Measurements from ENCODE around the gene NUP85. TPM values are rescaled to one million over a fixed set of nuclear protein-coding genes. Genes with fewer than 3 reads are reported as not detected.

The NUP85 gene
- total RNA-seq, 1 donor from 2014 or later = 83.8 TPM

DNA sequence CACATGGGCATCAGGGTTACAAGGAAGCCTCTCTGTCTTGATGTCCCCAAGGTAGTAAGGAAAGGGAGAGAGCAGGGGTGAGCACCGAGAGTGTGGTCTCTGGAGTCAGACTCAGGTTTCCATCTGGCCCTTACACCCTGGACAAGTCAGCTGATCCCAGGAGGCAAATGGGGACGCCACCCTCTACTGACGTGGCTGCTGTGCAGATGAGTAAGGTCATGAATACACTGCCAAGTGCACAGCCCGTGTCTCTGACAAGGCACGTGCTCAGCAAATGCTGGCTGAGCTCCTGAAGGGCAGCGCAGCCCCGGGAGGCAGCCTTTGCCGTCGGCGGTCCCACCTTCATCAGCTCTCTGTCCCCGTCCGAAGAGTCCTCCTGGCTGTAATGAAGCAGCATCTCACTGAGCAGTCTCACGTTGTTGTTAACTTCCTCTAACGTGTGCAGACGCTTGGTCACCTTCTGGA lies 36.5 kb downstream of the NUP85 start:
- Mint-ChIP-seq H3K27ac (no peak overlapping the region), H3K27me3 (no peaks in the 10 kb centered on the region), H3K36me3 (ENCODE audit: insufficient read depth) (peaks cover 15% of the 10 kb centered on the region), H3K9me3 (ENCODE audit: low read depth) (no peaks in the 10 kb centered on the region), H3K4me3 (ENCODE audit: low read depth) (no peak overlapping the region), H3K4me1 (ENCODE audit: low read depth) (no peaks in the 10 kb centered on the region)
- DNase-seq (ENCODE audit: low spot score, unreplicated experiment) = no peak
- TF ChIP-seq, protein P1, sequence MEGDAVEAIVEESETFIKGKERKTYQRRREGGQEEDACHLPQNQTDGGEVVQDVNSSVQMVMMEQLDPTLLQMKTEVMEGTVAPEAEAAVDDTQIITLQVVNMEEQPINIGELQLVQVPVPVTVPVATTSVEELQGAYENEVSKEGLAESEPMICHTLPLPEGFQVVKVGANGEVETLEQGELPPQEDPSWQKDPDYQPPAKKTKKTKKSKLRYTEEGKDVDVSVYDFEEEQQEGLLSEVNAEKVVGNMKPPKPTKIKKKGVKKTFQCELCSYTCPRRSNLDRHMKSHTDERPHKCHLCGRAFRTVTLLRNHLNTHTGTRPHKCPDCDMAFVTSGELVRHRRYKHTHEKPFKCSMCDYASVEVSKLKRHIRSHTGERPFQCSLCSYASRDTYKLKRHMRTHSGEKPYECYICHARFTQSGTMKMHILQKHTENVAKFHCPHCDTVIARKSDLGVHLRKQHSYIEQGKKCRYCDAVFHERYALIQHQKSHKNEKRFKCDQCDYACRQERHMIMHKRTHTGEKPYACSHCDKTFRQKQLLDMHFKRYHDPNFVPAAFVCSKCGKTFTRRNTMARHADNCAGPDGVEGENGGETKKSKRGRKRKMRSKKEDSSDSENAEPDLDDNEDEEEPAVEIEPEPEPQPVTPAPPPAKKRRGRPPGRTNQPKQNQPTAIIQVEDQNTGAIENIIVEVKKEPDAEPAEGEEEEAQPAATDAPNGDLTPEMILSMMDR (IDR thresholded peaks at IDR 0.05; ENCODE audit: unreplicated experiment) = no peak

DNA sequence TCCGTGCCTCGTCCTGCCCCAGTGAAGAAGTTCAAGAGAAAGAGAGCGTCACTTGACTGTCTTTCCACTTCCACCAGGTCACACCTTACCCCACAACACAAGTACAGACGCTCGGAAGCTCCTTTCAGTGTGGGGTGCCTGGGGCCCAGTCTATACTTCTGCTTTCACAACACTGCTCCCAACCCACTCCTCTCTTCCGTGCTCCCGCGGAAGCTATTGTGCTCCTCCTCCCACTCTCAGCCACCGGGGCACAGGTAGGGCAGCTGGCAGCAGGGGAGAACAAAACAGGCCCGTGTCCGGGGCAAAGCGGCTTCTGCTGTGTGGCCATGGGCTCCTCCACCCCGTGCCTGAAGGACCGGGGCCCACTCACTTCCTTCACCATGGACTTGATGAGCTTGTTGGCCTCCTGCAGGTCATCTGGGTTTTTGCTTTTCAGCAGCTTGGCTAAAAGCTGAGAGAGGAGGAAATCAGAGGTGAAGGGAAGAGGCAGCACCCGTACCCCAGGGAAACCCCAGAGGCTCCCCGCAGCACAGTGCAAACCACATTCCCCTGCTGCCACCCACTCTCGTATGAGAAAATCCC lies 37.1 kb downstream of the NUP85 start:
- peaks cover 15% of the 10 kb centered on the region for H3K36me3 Mint-ChIP-seq (ENCODE audit: insufficient read depth)
- H3K27ac Mint-ChIP-seq = no peak overlapping the region
- H3K9me3 Mint-ChIP-seq (ENCODE audit: low read depth) = no peaks in the 10 kb centered on the region
- DNase-seq (ENCODE audit: low spot score, unreplicated experiment) = no peak
- TF ChIP-seq, protein P1 (IDR thresholded peaks at IDR 0.05; ENCODE audit: unreplicated experiment) = no peak
- no peak overlapping the region for H3K4me3 Mint-ChIP-seq (ENCODE audit: low read depth)
- no peaks in the 10 kb centered on the region for H3K4me1 Mint-ChIP-seq (ENCODE audit: low read depth)
- no peaks in the 10 kb centered on the region for H3K27me3 Mint-ChIP-seq

DNA sequence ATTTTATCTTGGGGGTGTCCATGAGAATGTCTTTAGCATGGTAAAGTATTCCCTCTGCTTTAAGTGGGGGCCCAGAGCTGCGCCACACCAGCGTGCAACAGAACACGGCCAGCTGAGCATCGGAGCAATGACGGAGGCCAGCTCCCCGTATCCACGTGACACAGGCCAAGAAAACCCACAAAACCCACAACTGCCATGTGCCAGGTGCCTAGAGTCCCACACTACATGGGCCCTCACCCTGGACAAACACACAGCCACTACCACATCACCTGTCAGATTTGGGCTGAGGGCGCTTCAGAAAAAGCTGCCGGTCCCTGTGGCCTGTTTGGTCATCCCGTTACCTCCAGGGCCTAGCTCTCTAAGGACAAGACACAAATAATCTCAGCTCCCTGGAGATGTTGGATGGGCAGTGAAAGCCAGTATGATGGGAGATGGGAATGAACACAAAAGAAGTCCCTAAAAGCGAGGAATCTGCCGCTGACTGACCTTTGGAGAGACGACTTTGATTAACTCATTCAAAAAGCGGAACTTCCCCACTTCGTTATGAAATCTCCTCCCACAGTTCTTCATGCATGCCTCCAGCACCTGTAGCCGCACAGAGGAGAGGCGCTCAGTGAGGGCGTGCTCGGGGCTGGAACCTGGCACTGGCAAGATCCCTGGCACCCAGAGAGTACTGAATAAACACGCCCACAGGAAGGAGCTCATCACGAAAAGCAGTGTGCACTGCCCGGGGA lies 38.8 kb downstream of the NUP85 start:
- DNase-seq (ENCODE audit: low spot score, unreplicated experiment) = no peak
- Mint-ChIP-seq H3K4me3 (ENCODE audit: low read depth) (no peak overlapping the region), H3K4me1 (ENCODE audit: low read depth) (no peaks in the 10 kb centered on the region), H3K36me3 (ENCODE audit: insufficient read depth) (peaks cover 13% of the 10 kb centered on the region), H3K27me3 (no peaks in the 10 kb centered on the region), H3K27ac (no peak overlapping the region), H3K9me3 (ENCODE audit: low read depth) (no peaks in the 10 kb centered on the region)
- TF ChIP-seq, protein P1 (IDR thresholded peaks at IDR 0.05; ENCODE audit: unreplicated experiment) = no peak

DNA sequence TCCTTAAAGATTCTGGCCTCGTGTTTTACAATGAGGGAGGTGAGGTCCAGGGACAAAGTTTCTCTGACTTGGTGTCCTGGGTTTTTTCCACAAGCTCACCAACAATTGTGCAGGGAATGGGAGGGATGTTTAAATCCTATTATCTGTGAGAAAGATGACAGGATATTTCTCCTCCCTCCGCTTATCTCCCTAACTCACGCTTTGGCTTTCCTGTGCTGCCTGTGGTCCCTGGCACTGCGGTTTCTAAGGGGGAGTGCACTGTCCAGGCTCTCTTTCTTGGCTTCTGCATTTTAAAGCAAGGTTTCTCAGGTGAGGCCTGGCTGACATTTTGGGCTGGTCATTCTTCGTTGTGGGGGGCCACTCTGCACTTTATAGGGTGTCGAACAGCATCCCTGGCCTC lies 39.5 kb downstream of the NUP85 start:
- no peaks in the 10 kb centered on the region for H3K27me3 Mint-ChIP-seq
- H3K4me3 Mint-ChIP-seq (ENCODE audit: low read depth) = no peak overlapping the region
- H3K27ac Mint-ChIP-seq = no peak overlapping the region
- no peaks in the 10 kb centered on the region for H3K4me1 Mint-ChIP-seq (ENCODE audit: low read depth)
- H3K9me3 Mint-ChIP-seq (ENCODE audit: low read depth) = no peaks in the 10 kb centered on the region
- TF ChIP-seq, protein P1 (IDR thresholded peaks at IDR 0.05; ENCODE audit: unreplicated experiment) = no peak
- DNase-seq (ENCODE audit: low spot score, unreplicated experiment) = no peak
- peaks cover 13% of the 10 kb centered on the region for H3K36me3 Mint-ChIP-seq (ENCODE audit: insufficient read depth)

DNA sequence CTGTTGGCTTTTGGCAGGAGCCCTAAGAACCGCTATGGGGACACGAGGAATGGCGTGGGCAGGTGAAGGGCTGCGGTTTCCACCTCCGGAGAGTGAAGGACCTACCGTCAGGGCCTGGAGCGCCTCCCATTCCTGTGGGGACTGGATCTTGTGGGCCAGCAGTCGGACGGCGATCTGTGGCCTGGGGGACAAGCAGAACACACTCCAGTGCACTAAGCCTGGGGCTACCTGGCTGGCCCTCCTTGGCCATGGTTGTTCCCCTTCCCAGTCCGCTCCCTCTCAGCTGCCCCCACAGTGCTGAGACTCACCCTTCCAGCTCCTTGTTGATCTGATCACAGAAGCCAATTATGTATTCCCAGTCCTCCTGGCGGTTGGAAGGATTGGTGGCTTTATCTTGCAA lies 40.9 kb downstream of the NUP85 start:
- Mint-ChIP-seq H3K27me3 (no peaks in the 10 kb centered on the region), H3K27ac (no peak overlapping the region), H3K36me3 (ENCODE audit: insufficient read depth) (peaks cover 10% of the 10 kb centered on the region), H3K9me3 (ENCODE audit: low read depth) (no peaks in the 10 kb centered on the region), H3K4me1 (ENCODE audit: low read depth) (peaks cover 4% of the 10 kb centered on the region), H3K4me3 (ENCODE audit: low read depth) (no peak overlapping the region)
- no peak for DNase-seq (ENCODE audit: low spot score, unreplicated experiment)
- TF ChIP-seq, protein P1 (IDR thresholded peaks at IDR 0.05; ENCODE audit: unreplicated experiment) = no peak
